ENCODE measurements around the gene RNF34. TPM values are rescaled to one million over a fixed set of nuclear protein-coding genes. Genes with fewer than 3 reads are reported as not detected.

The RNF34 gene
- total and polyA plus RNA-seq, 2 donors (not counting 3 experiments of a cell fraction or from before 2014, with no cell fraction given) = 37.6 to 51.1 TPM

DNA sequence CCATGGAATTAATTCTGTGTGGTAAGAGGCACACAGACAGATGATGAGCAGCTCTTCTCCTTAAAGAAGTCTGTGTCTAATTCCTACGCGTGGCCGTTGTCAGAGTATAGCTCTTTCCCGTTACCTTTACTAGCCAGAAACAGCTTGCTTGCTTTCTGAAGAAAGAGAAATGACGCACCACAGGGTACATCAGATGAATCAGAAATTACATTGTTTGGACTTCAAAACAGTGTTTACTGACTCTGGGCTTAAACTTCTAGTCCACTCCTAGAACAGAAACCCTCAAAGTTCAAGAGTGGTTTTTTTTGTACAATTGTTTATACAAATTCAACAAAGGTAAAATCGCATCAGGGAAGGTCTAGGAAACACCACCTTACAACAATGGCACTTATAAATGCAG lies 29.0 kb downstream of the RNF34 start:
- BruUV-seq (replicated peaks) = no TSS peak
- dilution Hi-C loops (cut with MboI; ENCODE audit: extremely low pct_ligation_motif_present, low sequenced_read_pairs) = no loop called here
- Histone ChIP-seq H2AFZ (ENCODE audit: low read depth, low read length) (no peak overlapping the region), H3K36me3 (ENCODE audit: control insufficient read depth in 2 of 2, extremely low read depth in 1 of 2, insufficient read depth in 2 of 2, low read length in 2 of 2) (peaks cover 24 to 32% of the 10 kb centered on the region in 2 experiments), H3K4me3 (replicated peaks in 1 of 3; ENCODE audit: insufficient read depth in 1 of 3, low read depth in 1 of 3, low read length in 3 of 3) (no peak overlapping the region), H3K9me3 (replicated peaks; ENCODE audit: control insufficient read depth, insufficient read depth, low read length) (no peaks in the 10 kb centered on the region), H3K9ac (replicated peaks; ENCODE audit: extremely low read depth, insufficient read depth, low read length) (no peak overlapping the region), H3K4me1 (ENCODE audit: control insufficient read depth, extremely low read depth, insufficient read depth, low read length) (no peaks in the 10 kb centered on the region), H4K20me1 (replicated peaks; ENCODE audit: control insufficient read depth, extremely low read depth, insufficient read depth, low read length) (no peaks in the 10 kb centered on the region), H3K27me3 (ENCODE audit: control insufficient read depth in 2 of 2, insufficient read depth in 2 of 2, low read length in 2 of 2) (no peaks in the 10 kb centered on the region), H3K27ac (ENCODE audit: insufficient read depth, low read depth, low read length) (no peak overlapping the region), H3K9me1 (replicated peaks; ENCODE audit: control insufficient read depth, extremely low read depth, insufficient read depth, low read length) (no peaks in the 10 kb centered on the region), H3K79me2 (ENCODE audit: control insufficient read depth, insufficient read depth, low read length) (no peaks in the 10 kb centered on the region), H3K4me2 (ENCODE audit: insufficient read depth, low read length) (no peak overlapping the region)
- intact Hi-C loops (cut with micrococcal nuclease) = no loop called here
- no peak for DNase-seq (ENCODE audit: low read depth, low spot score)
- TF ChIP-seq, protein P1, sequence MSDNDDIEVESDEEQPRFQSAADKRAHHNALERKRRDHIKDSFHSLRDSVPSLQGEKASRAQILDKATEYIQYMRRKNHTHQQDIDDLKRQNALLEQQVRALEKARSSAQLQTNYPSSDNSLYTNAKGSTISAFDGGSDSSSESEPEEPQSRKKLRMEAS (IDR thresholded peaks at IDR 0.05; ENCODE audit: insufficient read depth, insufficient read length) = no peak
- TF ChIP-seq POLR2A (IDR thresholded peaks at IDR 0.05; ENCODE audit: low read depth, low read length) (no peak), EZH2 (IDR thresholded peaks at IDR 0.05; ENCODE audit: borderline replicate concordance, low read depth, low read length, severe bottlenecking) (no peak), POLR2AphosphoS5 (IDR thresholded peaks at IDR 0.05; ENCODE audit: insufficient read depth, low read depth, low read length) (no peak), FOS (IDR thresholded peaks at IDR 0.05; ENCODE audit: borderline replicate concordance, insufficient read depth, low read length) (no peak), JUN (IDR thresholded peaks at IDR 0.05; ENCODE audit: borderline replicate concordance, insufficient read depth, insufficient read length, low read depth) (no peak), GATA2 (IDR thresholded peaks at IDR 0.05; ENCODE audit: insufficient read depth, insufficient read length, low read depth, low read length) (no peak), MYC (IDR thresholded peaks at IDR 0.05; ENCODE audit: low read depth, low read length) (no peak)
- TF ChIP-seq, protein P2, sequence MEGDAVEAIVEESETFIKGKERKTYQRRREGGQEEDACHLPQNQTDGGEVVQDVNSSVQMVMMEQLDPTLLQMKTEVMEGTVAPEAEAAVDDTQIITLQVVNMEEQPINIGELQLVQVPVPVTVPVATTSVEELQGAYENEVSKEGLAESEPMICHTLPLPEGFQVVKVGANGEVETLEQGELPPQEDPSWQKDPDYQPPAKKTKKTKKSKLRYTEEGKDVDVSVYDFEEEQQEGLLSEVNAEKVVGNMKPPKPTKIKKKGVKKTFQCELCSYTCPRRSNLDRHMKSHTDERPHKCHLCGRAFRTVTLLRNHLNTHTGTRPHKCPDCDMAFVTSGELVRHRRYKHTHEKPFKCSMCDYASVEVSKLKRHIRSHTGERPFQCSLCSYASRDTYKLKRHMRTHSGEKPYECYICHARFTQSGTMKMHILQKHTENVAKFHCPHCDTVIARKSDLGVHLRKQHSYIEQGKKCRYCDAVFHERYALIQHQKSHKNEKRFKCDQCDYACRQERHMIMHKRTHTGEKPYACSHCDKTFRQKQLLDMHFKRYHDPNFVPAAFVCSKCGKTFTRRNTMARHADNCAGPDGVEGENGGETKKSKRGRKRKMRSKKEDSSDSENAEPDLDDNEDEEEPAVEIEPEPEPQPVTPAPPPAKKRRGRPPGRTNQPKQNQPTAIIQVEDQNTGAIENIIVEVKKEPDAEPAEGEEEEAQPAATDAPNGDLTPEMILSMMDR (IDR thresholded peaks at IDR 0.05; ENCODE audit: extremely low read depth in 1 of 2, insufficient read depth in 1 of 2, low read depth in 1 of 2, low read length in 2 of 2) = no peak
- FAIRE-seq = no peak
- CTCF ChIA-PET = no interaction called here
- POLR2A ChIA-PET = no interaction called here

Data from endothelial cell of umbilical vein (primary cell).